ENCODE data around the gene STK25.

The STK25 gene

GRCh38 chr2:241495172-241496002 is 13.0 kb downstream of the STK25 start:
- no peak for DNase-seq
- no peaks in the 10 kb centered on the region for H3K27me3 ChIP-seq (replicated peaks)
- no peak overlapping the region for H3K4me3 ChIP-seq (ENCODE audit: low read depth, low read length)
- no peak for TF ChIP-seq CTCF (IDR thresholded peaks at IDR 0.05; ENCODE audit: low read depth, low read length, missing control alignments)
- in situ Hi-C loops (cut with HindIII; ENCODE audit: low pct_ligation_motif_present, low sequenced_read_pairs) = no loop called here
- no peak overlapping the region for H3K27ac ChIP-seq
- H3K36me3 ChIP-seq (replicated peaks) = peaks cover 49% of the 10 kb centered on the region

GRCh38 chr2:241494311-241494908 is 14.0 kb downstream of the STK25 start:
- no peak for TF ChIP-seq CTCF (IDR thresholded peaks at IDR 0.05; ENCODE audit: low read depth, low read length, missing control alignments)
- Histone ChIP-seq H3K27ac (no peak overlapping the region), H3K27me3 (replicated peaks) (no peaks in the 10 kb centered on the region), H3K36me3 (replicated peaks) (peaks cover 44% of the 10 kb centered on the region), H3K4me3 (ENCODE audit: low read depth, low read length) (no peak overlapping the region)
- in situ Hi-C loops (cut with HindIII; ENCODE audit: low pct_ligation_motif_present, low sequenced_read_pairs) = no loop called here
- no peak for DNase-seq

GRCh38 chr2:241493092-241493491 is 15.3 kb downstream of the STK25 start:
- peaks cover 35% of the 10 kb centered on the region for H3K36me3 ChIP-seq (replicated peaks)
- DNase-seq = no peak
- in situ Hi-C loops (cut with HindIII; ENCODE audit: low pct_ligation_motif_present, low sequenced_read_pairs) = no loop called here
- TF ChIP-seq CTCF (IDR thresholded peaks at IDR 0.05; ENCODE audit: low read depth, low read length, missing control alignments) = no peak
- no peaks in the 10 kb centered on the region for H3K27me3 ChIP-seq (replicated peaks)
- no peak overlapping the region for H3K27ac ChIP-seq
- no peak overlapping the region for H3K4me3 ChIP-seq (ENCODE audit: low read depth, low read length)

GRCh38 chr2:241492174-241492565 is 16.2 kb downstream of the STK25 start:
- H3K36me3 ChIP-seq (replicated peaks) = peaks cover 31% of the 10 kb centered on the region
- in situ Hi-C loops (cut with HindIII; ENCODE audit: low pct_ligation_motif_present, low sequenced_read_pairs) = no loop called here
- no peak overlapping the region for H3K27ac ChIP-seq
- H3K4me3 ChIP-seq (ENCODE audit: low read depth, low read length) = no peak overlapping the region
- H3K27me3 ChIP-seq (replicated peaks) = no peaks in the 10 kb centered on the region
- DNase-seq = no peak
- TF ChIP-seq CTCF (IDR thresholded peaks at IDR 0.05; ENCODE audit: low read depth, low read length, missing control alignments) = no peak

- in situ Hi-C loops (cut with HindIII; ENCODE audit: low pct_ligation_motif_present, low sequenced_read_pairs) = no loop called here
- peaks cover 26% of the 10 kb centered on the region for H3K36me3 ChIP-seq (replicated peaks)
Measured at GRCh38 chr2:241491549-241492173, 16.7 kb downstream of the STK25 start.

More at GRCh38 chr2:241491549-241492173, 16.7 kb downstream of the STK25 start:
- no peak for TF ChIP-seq CTCF (IDR thresholded peaks at IDR 0.05; ENCODE audit: low read depth, low read length, missing control alignments)
- Histone ChIP-seq H3K27me3 (replicated peaks) (no peaks in the 10 kb centered on the region), H3K4me3 (ENCODE audit: low read depth, low read length) (no peak overlapping the region), H3K27ac (no peak overlapping the region)
- no peak for DNase-seq

All from brain microvascular endothelial cell (primary cell).